NCI-H82 treated with DMSO at 0.1 percent for 48 hours (cell line): ENCODE results near the gene PPTC7.
"Not testable (repeated sequence)": the region's sequence is repeated elsewhere in the genome, so short reads cannot be mapped to it uniquely, and the experiment has no call there.

Source experiments
- DNase-seq: peaks from one replicate; lab custom pipeline; 2025; ENCODE audit not compliant: unreplicated experiment; lab: John Stamatoyannopoulos, UW

PPTC7 gene

GRCh38 chr12:110562386-110562785, 20.7 kb downstream of the PPTC7 start:
- DNase-seq = not testable (repeated sequence)

DNA sequence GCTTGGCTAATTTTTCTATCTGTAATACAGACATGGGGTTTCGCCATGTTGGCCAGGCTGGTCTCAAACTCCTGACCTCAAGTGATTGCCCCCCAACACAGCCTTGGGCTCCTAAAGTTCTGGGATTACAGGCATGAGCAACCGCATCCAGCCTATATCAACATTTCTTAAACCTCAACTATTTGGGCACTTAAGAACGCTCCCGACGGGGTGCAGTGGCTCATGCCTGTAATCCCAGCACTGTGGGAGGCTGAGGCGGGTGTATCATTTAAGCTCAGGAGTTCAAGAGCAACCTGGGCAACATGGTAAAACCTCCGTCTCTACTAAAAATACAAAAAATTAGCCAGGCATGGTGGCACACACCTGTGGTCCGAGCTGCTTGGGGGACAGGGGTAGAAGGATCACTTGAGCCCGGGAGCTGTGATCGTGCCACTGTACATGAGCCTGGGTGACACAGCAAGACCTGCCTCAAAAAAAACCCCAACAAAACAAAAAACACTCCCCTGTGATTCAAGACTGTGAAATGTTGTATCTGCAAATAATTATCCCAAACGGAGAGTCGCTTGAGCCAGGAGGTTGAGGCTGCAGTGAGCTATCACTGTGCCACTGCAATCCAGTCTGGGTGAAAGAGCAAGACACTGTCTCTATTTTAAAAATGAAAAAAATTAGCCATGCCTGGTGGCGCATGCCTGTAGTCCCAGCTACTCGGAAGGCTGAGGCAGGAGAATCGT, 21.5 kb downstream of the PPTC7 start:
- DNase-seq = no peak

- DNase-seq = no peak
Measured at GRCh38 chr12:110560946-110561345, 22.2 kb downstream of the PPTC7 start.

DNA sequence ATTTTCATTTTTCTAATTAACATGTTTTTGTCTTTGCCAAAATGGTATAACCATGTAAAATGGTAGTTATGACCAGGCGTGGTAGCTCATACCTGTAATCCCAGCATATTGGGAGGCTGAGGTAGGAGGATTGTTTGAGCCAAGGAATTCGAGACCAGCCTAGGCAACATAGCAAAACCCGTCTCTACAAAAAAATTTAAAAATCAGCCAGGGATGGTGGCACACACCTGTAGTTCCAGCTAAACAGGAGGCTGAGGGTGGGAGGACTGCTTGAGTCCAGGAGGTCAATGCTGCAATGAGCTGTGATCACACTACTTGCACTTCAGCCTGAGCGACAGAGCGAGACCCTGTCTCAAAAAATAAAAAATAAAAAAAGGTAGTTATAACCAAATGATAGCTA, 23.1 kb downstream of the PPTC7 start:
- DNase-seq = no peak

DNA sequence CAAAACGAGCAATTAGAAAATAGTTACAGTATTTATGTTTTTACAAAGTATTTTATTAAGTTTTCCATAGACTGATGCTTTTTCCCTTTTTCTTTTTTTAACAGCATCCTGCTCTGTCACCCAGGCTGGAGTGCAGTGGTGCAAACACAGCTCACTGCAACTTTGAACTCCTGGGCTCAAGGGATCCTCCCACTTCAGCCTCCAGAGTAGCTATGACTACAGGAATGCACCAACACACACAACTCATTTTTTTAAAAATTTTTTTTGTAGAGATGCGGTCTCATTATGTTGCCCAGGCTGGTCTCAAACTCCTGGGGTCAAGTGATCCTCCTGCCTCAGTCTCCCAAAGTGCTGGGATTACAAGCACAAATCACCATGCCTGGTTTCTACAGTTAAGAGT, 24.2 kb downstream of the PPTC7 start:
- not testable (repeated sequence) for DNase-seq

DNA sequence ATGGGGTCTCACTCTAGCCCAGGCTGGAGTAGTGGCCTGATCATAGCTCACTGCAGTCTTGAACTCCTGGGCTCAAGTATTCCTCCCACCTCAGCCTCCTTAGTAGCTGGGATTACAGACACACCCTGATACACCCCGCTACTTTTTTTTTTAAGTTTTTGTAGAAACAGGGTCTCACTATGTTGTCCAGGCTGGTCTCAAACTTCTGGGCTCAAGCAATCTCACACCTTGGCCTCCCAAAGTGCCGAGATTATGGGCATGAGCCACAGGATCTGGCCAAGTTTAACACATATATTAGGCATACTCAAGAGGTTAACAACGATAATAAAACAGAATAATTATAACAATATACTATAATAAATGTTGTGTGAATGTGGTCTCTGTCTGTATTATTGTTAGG, 25.8 kb downstream of the PPTC7 start:
- no peak for DNase-seq

DNA sequence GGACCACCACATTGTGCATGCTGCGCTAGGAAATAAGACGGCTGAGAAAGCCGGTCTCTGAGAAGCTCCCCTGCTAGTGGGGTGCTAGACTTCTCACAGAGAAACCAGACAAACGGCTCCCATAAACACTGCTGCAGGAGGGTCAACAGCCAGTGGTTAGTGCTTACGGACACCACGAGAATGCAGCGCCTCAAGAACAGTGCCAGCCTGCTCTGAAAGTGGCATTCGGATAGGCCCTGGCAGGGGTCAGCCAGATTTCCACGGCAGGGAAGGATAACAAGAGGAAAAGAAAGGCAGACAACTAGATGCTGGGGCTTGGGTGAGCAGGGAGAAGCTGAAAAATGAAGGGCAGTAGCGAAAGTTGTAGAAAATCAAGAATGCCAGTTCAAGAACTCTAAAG, 26.4 kb downstream of the PPTC7 start:
- DNase-seq = no peak

DNA sequence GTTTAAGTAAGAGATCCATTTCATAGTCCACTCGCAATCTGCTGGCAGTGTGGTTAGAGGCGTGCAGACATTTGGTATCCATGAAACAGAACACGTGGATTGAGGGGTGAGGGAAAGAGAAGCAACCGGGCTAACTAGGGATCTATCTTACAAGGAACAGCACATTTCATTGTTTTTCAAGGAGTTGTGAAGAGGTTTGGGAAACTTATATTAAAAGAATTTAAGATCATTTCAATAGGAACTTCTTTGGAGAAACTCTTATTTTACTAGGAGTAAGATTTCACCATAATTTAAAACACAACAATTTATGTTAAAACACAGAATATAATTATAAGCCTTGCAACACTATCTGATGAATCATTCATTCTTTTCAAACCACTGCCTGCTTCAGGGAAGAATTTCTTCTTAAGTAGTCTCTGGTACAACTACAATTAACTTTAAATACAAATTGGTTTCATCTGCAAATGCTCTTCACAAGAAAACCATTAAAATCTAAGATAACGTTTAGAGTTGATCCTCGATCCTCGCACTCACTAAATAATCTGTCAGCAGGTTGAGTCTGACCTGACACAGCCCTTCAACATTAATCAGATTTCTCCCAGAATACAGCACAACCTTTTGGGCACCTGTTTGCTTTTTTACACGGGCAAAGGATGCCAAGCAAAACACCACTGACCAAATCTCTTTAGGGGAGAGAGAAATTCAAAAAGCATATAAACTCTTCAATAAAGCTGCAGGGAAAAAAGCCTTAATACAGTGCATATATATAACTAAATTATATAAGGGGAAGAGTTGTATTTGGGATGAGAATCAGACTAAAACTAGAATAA, 27.3 kb downstream of the PPTC7 start:
- DNase-seq = no peak

DNA sequence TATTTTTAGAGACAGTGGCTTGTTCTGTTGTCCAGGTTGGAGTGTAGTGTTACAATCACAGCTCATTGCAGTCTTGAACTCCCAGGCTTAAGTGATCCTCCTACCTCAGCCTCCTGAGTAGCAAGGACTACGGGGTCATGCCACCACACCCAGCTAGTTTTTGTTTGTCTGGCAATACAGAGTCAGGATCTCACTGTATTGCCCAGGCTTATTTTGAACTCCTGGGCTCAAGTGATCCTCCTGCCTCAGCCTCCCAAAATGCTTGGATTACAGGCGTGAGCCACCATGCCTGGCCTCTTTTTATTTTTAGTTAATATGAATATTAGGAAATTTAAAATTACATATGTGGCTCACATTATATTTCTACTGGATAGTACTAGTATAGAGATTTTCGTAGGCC, 28.9 kb downstream of the PPTC7 start:
- DNase-seq = no peak

DNA sequence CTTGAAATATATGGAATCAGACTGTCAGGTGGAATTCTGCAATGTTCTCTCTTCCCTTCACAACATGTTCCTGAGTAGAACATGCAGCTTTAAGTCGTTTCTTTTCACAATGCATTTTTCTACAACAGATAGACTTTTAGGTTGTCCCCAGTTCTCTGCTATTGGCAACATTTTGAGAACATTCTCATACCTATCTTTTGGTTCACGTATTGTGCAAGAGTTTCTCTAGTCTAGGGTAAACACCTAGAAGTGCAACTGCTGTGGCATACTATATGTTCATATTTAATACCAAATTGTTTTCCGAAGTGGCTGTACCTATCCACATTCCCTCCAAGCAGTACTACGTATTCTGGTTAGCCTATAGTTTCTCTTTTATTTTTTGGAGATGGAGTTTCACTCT, 32.1 kb downstream of the PPTC7 start:
- DNase-seq = no peak

DNA sequence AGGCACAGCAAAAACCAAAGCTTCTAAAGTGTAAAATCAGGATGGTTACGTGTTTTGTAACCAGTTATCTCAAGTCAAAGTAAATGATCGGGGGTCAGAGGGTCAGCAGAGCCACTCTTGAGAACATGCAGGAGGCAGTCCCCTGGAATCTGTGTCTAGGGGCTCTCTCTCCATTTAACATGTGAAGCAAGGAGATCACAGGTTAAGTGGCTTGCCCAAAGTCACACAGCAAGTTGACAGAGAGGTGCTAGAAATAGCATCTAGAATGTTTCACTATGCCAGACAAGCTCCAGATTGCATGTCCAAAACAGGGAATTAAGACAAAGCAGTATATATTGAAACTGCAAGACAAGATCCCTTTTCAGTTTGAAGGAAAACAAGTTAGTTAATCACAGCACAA, 33.4 kb downstream of the PPTC7 start:
- DNase-seq = no peak

DNA sequence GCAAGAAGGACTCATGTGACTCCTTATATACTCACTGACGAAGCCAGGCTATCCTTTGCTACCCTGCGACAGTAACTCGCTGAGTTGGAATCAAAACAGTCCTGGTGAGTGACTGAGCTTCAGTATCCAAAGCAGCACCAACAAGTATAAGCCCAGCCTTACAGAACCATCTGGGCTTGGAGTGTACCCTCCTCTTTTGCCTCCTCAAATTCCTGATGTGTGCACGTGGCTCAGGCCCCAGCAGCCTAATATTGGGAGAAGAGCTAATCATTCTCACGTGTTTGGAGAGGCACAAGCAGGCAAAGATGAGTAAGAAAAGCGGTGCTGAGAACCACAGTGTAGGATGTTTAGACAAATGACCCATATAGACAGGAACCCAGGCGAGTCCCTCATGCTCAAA, 34.4 kb downstream of the PPTC7 start:
- DNase-seq = no peak

GRCh38 chr12:110547090-110547489, 36.0 kb downstream of the PPTC7 start:
- DNase-seq = no peak

DNA sequence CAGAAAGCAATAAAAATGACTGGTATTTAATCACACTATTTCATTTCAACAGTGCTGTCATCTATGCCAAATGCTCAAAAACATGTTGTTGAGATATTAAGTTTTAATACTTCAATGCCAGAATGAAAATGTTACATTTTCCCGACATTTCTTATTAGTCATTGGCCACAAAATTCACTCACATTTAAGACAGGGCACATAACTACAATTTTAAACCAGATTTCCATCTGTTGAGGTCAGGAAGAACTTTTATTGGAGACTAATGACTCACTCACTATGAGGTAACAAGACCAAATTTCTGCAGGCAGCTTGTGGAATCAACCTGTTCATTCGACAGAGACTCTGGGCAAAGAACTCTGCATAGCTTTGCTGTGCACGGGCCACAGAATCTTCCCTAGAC, 36.8 kb downstream of the PPTC7 start:
- DNase-seq = no peak

GRCh38 chr12:110545812-110546211, 37.3 kb downstream of the PPTC7 start:
- no peak for DNase-seq

DNA sequence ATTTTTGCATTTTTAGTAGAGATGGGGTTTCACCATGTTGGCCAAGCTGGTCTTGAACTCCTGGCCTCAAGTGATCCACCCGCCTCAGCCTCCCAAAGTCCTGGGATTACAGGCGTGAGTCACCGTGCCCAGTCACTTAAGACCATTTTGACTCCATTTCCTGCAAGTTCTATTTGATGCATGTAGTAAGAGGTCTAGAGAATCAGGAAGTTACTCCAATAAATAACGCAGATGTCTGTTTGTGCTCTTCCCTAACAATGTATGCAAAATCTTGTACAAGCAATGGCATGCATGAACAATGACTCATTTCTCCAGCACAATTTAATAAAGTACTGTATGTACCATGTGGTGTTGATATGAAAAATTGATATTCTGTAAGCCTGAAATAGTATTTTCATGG, 37.9 kb downstream of the PPTC7 start:
- not testable (repeated sequence) for DNase-seq

GRCh38 chr12:110543965-110544364, 39.2 kb downstream of the PPTC7 start:
- DNase-seq = no peak

DNA sequence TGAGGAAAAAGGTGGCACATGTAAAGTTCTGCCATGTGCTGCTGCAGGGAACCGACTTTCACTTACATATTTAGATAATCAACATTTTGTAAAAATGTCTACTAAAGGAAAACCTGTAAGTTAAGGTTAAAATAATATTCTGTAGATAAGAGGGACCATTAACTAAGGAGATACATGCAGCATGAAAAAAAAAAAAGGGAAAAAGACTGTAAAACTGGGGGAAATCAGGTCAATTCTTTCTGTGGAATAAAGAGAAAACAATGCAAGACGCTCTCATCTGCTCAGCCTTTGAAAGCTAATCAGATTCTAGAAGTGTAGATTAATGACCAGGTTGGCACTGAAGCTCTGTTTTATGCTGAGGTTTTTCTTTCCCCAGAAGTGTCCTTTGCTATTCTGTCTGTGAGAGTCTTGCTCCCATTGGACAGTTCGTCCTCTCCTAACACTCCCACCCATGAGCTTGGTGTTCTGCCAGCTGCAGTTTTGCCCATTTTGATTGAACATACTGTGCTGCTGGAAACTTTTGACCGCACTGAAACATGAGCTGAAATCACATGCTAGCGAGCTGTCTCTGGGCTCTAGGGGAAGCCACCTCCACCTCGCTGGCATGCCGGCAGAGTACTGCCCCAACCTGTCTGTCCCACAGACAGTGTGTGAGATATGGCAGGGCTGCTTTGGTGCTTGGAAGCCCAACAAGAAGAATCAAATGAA, 39.7 kb downstream of the PPTC7 start:
- peak; percentile 14 for DNase-seq

DNA sequence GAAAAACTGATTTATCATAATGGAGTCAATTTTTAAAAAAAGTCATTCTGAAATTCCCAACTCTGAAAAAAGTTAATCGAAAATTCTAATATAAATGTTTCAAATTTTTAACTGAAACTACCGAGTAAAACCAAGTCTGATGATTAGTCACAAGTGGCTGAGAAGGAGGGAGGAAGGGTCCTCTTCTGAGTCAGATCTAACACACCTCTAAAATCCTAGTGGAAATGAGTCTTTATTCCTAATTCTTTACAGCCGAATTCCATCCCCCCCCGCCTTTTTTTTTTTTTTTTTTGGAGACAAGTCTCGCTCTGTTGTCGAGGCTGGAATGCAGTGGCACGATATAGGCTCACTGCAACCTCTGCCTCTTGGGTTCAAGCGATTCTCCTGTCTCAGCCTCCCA, 43.1 kb downstream of the PPTC7 start:
- DNase-seq = no peak

- DNase-seq = no peak
Measured at GRCh38 chr12:110538869-110539622, 44.1 kb downstream of the PPTC7 start.
